ENCODE data around the gene HSPB6.

DNA sequence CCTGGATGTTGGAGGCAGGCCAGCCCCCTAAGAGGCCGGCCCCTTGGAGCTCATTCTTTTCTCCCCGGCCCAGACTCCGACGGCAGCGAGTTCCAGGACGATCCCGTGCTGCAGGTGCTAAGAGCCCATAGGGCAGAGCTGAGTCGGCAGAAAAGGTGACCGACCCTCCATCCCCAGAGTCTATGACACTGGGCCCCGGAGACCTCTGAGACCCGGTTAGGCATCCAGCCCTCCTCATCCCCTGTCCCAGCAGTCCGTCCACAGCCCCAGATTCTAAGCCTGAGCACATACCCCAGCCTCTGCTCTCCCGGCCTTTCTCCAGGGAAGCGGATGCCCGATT lies 11.2 kb upstream of the HSPB6 start:
- TF ChIP-seq YY1 (IDR thresholded peaks at IDR 0.05) (no peak), JUND (IDR thresholded peaks at IDR 0.05) (no peak), EGR1 (IDR thresholded peaks at IDR 0.05; ENCODE audit: low read depth in 2 of 2) (no peak), GABPA (IDR thresholded peaks at IDR 0.05 in 1 of 2, conservative IDR thresholded peaks at IDR 0.05 in 1 of 2) (no peak), NR2F2 (IDR thresholded peaks at IDR 0.05) (no peak), FOXA1 (IDR thresholded peaks at IDR 0.05) (no peak), HNF4G (IDR thresholded peaks at IDR 0.05) (no peak)
- TF ChIP-seq, protein P1, sequence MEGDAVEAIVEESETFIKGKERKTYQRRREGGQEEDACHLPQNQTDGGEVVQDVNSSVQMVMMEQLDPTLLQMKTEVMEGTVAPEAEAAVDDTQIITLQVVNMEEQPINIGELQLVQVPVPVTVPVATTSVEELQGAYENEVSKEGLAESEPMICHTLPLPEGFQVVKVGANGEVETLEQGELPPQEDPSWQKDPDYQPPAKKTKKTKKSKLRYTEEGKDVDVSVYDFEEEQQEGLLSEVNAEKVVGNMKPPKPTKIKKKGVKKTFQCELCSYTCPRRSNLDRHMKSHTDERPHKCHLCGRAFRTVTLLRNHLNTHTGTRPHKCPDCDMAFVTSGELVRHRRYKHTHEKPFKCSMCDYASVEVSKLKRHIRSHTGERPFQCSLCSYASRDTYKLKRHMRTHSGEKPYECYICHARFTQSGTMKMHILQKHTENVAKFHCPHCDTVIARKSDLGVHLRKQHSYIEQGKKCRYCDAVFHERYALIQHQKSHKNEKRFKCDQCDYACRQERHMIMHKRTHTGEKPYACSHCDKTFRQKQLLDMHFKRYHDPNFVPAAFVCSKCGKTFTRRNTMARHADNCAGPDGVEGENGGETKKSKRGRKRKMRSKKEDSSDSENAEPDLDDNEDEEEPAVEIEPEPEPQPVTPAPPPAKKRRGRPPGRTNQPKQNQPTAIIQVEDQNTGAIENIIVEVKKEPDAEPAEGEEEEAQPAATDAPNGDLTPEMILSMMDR (IDR thresholded peaks at IDR 0.05; ENCODE audit: low read depth, low read length, missing input control) = no peak
- TF ChIP-seq, protein P2, sequence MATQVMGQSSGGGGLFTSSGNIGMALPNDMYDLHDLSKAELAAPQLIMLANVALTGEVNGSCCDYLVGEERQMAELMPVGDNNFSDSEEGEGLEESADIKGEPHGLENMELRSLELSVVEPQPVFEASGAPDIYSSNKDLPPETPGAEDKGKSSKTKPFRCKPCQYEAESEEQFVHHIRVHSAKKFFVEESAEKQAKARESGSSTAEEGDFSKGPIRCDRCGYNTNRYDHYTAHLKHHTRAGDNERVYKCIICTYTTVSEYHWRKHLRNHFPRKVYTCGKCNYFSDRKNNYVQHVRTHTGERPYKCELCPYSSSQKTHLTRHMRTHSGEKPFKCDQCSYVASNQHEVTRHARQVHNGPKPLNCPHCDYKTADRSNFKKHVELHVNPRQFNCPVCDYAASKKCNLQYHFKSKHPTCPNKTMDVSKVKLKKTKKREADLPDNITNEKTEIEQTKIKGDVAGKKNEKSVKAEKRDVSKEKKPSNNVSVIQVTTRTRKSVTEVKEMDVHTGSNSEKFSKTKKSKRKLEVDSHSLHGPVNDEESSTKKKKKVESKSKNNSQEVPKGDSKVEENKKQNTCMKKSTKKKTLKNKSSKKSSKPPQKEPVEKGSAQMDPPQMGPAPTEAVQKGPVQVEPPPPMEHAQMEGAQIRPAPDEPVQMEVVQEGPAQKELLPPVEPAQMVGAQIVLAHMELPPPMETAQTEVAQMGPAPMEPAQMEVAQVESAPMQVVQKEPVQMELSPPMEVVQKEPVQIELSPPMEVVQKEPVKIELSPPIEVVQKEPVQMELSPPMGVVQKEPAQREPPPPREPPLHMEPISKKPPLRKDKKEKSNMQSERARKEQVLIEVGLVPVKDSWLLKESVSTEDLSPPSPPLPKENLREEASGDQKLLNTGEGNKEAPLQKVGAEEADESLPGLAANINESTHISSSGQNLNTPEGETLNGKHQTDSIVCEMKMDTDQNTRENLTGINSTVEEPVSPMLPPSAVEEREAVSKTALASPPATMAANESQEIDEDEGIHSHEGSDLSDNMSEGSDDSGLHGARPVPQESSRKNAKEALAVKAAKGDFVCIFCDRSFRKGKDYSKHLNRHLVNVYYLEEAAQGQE (IDR thresholded peaks at IDR 0.05) = no peak
- TF ChIP-seq, protein P3, sequence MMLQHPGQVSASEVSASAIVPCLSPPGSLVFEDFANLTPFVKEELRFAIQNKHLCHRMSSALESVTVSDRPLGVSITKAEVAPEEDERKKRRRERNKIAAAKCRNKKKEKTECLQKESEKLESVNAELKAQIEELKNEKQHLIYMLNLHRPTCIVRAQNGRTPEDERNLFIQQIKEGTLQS (IDR thresholded peaks at IDR 0.05) = no peak
- TF ChIP-seq, protein P4, sequence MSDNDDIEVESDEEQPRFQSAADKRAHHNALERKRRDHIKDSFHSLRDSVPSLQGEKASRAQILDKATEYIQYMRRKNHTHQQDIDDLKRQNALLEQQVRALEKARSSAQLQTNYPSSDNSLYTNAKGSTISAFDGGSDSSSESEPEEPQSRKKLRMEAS (IDR thresholded peaks at IDR 0.05) = no peak
